IMR-90 (cell line): Measurements from ENCODE around the gene SYAP1. TPM values are rescaled to one million over a fixed set of nuclear protein-coding genes. Genes with fewer than 3 reads are reported as not detected.

Experiments used
- ATAC-seq: fragments of 200-7000 bp; cut with Tn5 transposase; 2 replicates; pipeline ENCODE4 v1.9.1; 2020; ENCODE audit warnings: low read depth, mild to moderate bottlenecking, moderate library complexity
- BruUV-seq: library from RNA; stranded (reverse); fragments of 400-500 nt; replicated peaks from 2 replicates; lab custom pipeline; 2021; lab: Mats Ljungman, UMichigan
- CTCF ChIA-PET: fragments of 300-600 bp; formaldehyde crosslinking; extraction: SDS; loops from one replicate; lab custom pipeline; 2021; ENCODE audit warnings: antibody characterized with exemption; lab: Yijun Ruan, JAX
- POLR2A ChIA-PET: fragments of 300-600 bp; sonication (Branson Sonifier 250); formaldehyde crosslinking; loops from one replicate; lab custom pipeline; 2022; ENCODE audit warnings: antibody characterized with exemption; ENCODE audit not compliant: unreplicated experiment; lab: Charles Lee
- DNase-seq: peaks from one replicate; pipeline ENCODE4 v3.0.0; 2013
- H2AFZ ChIP-seq: replicated peaks from 2 replicates; pipeline ENCODE3; 2013; ENCODE audit warnings: low read length, mild to moderate bottlenecking; ENCODE audit not compliant: poor library complexity
- H2AK5ac ChIP-seq: 2 replicates; pipeline ENCODE4 v1.6.1; 2013; ENCODE audit warnings: low read depth, low read length, inconsistent platforms
- H2AK9ac ChIP-seq: replicated peaks from 2 replicates; pipeline ENCODE3; 2013; ENCODE audit warnings: mild to moderate bottlenecking, low read depth, low read length, moderate library complexity; ENCODE audit not compliant: poor library complexity
- H2BK120ac ChIP-seq: 2 replicates; pipeline ENCODE4 v1.6.1; 2013; ENCODE audit warnings: low read depth, low read length, inconsistent platforms
- H2BK15ac ChIP-seq: 3 replicates; pipeline ENCODE4 v1.6.1; 2013; ENCODE audit warnings: low read depth, low read length, inconsistent platforms
- H2BK20ac ChIP-seq: 2 replicates; pipeline ENCODE4 v1.6.1; 2013; ENCODE audit warnings: low read depth, mild to moderate bottlenecking, inconsistent platforms, low read length, moderate library complexity
- H2BK5ac ChIP-seq: 2 replicates; pipeline ENCODE4 v1.6.1; 2013; ENCODE audit warnings: mild to moderate bottlenecking, low read depth, low read length, inconsistent platforms; ENCODE audit not compliant: poor library complexity, severe bottlenecking
- H3K14ac ChIP-seq: replicated peaks from 2 replicates; pipeline ENCODE4 v1.6.1; 2013; ENCODE audit warnings: low read depth, low read length, inconsistent platforms
- H3K18ac ChIP-seq: 2 replicates; pipeline ENCODE4 v1.6.1; 2013; ENCODE audit warnings: low read depth, low read length, control low read depth
- H3K23ac ChIP-seq: 2 replicates; pipeline ENCODE4 v1.6.1; 2013; ENCODE audit warnings: low read depth, low read length, inconsistent platforms
- H3K27ac ChIP-seq: 2 replicates; pipeline ENCODE4 v1.5.1; 2013; ENCODE audit warnings: mild to moderate bottlenecking, control low read depth, low read length; ENCODE audit not compliant: insufficient read depth
- H3K27me3 ChIP-seq: 2 replicates; pipeline ENCODE4 v1.6.1; 2013; ENCODE audit warnings: low read length; ENCODE audit not compliant: control insufficient read depth, insufficient read depth
- H3K36me3 ChIP-seq: 2 replicates; pipeline ENCODE4 v1.6.1; 2013; ENCODE audit warnings: low read length, mixed read lengths; ENCODE audit not compliant: control insufficient read depth, insufficient read depth
- H3K4ac ChIP-seq: 2 replicates; pipeline ENCODE4 v1.6.1; 2013; ENCODE audit warnings: low read depth, low read length, inconsistent platforms
- H3K4me1 ChIP-seq: 2 replicates; pipeline ENCODE4 v1.6.1; 2013; ENCODE audit warnings: low read length, mixed read lengths; ENCODE audit not compliant: control insufficient read depth, insufficient read depth
- H3K4me2 ChIP-seq: 2 replicates; pipeline ENCODE4 v1.6.1; 2013; ENCODE audit warnings: low read depth, mild to moderate bottlenecking, control low read depth, low read length, moderate library complexity
- H3K4me3 ChIP-seq: 2 replicates; pipeline ENCODE4 v1.5.1; 2013; ENCODE audit warnings: low read depth, mild to moderate bottlenecking, control low read depth, low read length, moderate library complexity; ENCODE audit not compliant: insufficient read depth
- H3K56ac ChIP-seq: 2 replicates; pipeline ENCODE4 v1.6.1; 2013; ENCODE audit warnings: low read length, inconsistent platforms; ENCODE audit not compliant: insufficient read depth; ENCODE audit errors: extremely low read depth
- H3K79me1 ChIP-seq, 2 experiments: 2 replicates each; pipeline ENCODE4 v1.6.1; 2013; ENCODE audit warnings: low read length in 2 of 2, inconsistent platforms in 1 of 2, low read depth in 1 of 2
- H3K9ac ChIP-seq: 2 replicates; pipeline ENCODE4 v1.6.1; 2013; ENCODE audit warnings: low read depth, low read length, control low read depth
- H3K9me1 ChIP-seq: 2 replicates; pipeline ENCODE4 v1.6.1; 2013; ENCODE audit warnings: low read length, inconsistent platforms; ENCODE audit not compliant: insufficient read depth
- H3K9me3 ChIP-seq: 2 replicates; pipeline ENCODE4 v1.6.1; 2013; ENCODE audit warnings: low read length; ENCODE audit not compliant: control insufficient read depth, insufficient read depth
- H4K20me1 ChIP-seq: 2 replicates; pipeline ENCODE4 v1.6.1; 2013; ENCODE audit warnings: low read length, inconsistent platforms; ENCODE audit not compliant: insufficient read depth
- H4K5ac ChIP-seq: 2 replicates; pipeline ENCODE4 v1.6.1; 2013; ENCODE audit warnings: mild to moderate bottlenecking, low read depth, low read length, control low read depth
- H4K8ac ChIP-seq, 2 experiments: 2 replicates each; pipeline ENCODE4 v1.6.1; 2013; ENCODE audit warnings: low read depth in 2 of 2, low read length in 2 of 2, control low read depth in 1 of 2, inconsistent platforms in 1 of 2
- H4K91ac ChIP-seq: 2 replicates; pipeline ENCODE4 v1.6.1; 2013; ENCODE audit warnings: low read depth, low read length, inconsistent platforms; ENCODE audit not compliant: insufficient read depth
- BHLHE40 ChIP-seq: fragments of 150-350 bp; IDR thresholded peaks from 2 replicates; pipeline ENCODE4 v1.6.1; 2016; ENCODE audit warnings: mild to moderate bottlenecking, low read depth, low read length
- CEBPB ChIP-seq: IDR thresholded peaks from 2 replicates; pipeline ENCODE4 v1.6.1; 2012; ENCODE audit warnings: low read depth, low read length, improper control_type of control experiment
- CHD1 ChIP-seq: IDR thresholded peaks from 2 replicates; pipeline ENCODE4 v1.6.1; 2012; ENCODE audit warnings: low read depth, low read length, improper control_type of control experiment
- MAFK ChIP-seq: IDR thresholded peaks from 2 replicates; pipeline ENCODE4 v1.6.1; 2012; ENCODE audit warnings: low read depth, low read length, improper control_type of control experiment
- MAZ ChIP-seq: IDR thresholded peaks from 2 replicates; pipeline ENCODE4 v1.6.1; 2012; ENCODE audit warnings: low read depth, mild to moderate bottlenecking, low read length, improper control_type of control experiment, moderate library complexity, borderline replicate concordance
- MXI1 ChIP-seq: IDR thresholded peaks from 2 replicates; pipeline ENCODE4 v1.6.1; 2012; ENCODE audit warnings: low read depth, mild to moderate bottlenecking, low read length, moderate library complexity, borderline replicate concordance
- NFE2L2 ChIP-seq: fragments of 150-350 bp; IDR thresholded peaks from 2 replicates; pipeline ENCODE4 v1.6.1; 2016; ENCODE audit warnings: low read depth, mild to moderate bottlenecking, low read length
- POLR2A ChIP-seq: IDR thresholded peaks from 2 replicates; pipeline ENCODE4 v1.6.1; 2012; ENCODE audit warnings: mild to moderate bottlenecking, low read depth, low read length
- RAD21 ChIP-seq: IDR thresholded peaks from 2 replicates; pipeline ENCODE4 v1.6.1; 2012; ENCODE audit warnings: low read length, improper control_type of control experiment
- RFX5 ChIP-seq: IDR thresholded peaks from 2 replicates; pipeline ENCODE4 v1.8.0; 2012; ENCODE audit warnings: low read depth, mild to moderate bottlenecking, low read length, moderate library complexity
- SMC3 ChIP-seq: fragments of 150-350 bp; IDR thresholded peaks from 2 replicates; pipeline ENCODE4 v1.6.1; 2016; ENCODE audit warnings: low read depth, mild to moderate bottlenecking, antibody characterized with exemption, low read length, moderate library complexity
- USF2 ChIP-seq: fragments of 150-350 bp; IDR thresholded peaks from 2 replicates; pipeline ENCODE4 v1.6.1; 2017; ENCODE audit warnings: mild to moderate bottlenecking, antibody characterized with exemption, low read length, low read depth
- WGBS, 2 experiments: methylation state at CpG; one replicate each; pipeline versions ENCODE4 v1.1.5 to v1.1.7; 2013; ENCODE audit warnings: missing lambda C conversion rate in 2 of 2; ENCODE audit not compliant: insufficient read length in 1 of 2; ENCODE audit errors: extremely low coverage in 2 of 2; 5-methylcytosine and 5-hydroxymethylcytosine counted together
- dilution Hi-C: fragments of 300-500 bp; cut with HindIII; formaldehyde crosslinking; loops from one replicate; pipeline ENCODE4 v1.14.3; 2018; ENCODE audit warnings: low sequenced_read_pairs; ENCODE audit not compliant: unreplicated experiment
- in situ Hi-C: fragments of 300-500 bp; cut with MboI; formaldehyde crosslinking; loops from 3 replicates; pipeline ENCODE4 v1.14.3; 2019; ENCODE audit warnings: low sequenced_read_pairs, inconsistent platforms, mixed read lengths
- intact Hi-C: fragments of 100-400 bp; cut with micrococcal nuclease; formaldehyde crosslinking; loops from 2 replicates; pipeline ENCODE4 v1.10.0; 2022
- polyA plus RNA-seq, 3 experiments: library from polyadenylated mRNA; depleted of rRNA; stranded (reverse); fragments of >200 nt; gene quantifications; 2 replicates each; pipeline ENCODE4 v1.2.3, GENCODE V29; 2012; ENCODE audit warnings: low replicate concordance in 1 of 3
- total RNA-seq: library from RNA; depleted of rRNA; stranded (reverse); fragments of >200 nt; gene quantifications from 2 replicates; pipeline ENCODE4 v1.2.3, GENCODE V29; 2012
- TF ChIP-seq, protein P1 (sequence below): fragments of 150-350 bp; IDR thresholded peaks from 2 replicates; pipeline ENCODE4 v1.6.1; 2016; ENCODE audit warnings: low read depth, mild to moderate bottlenecking, low read length, moderate library complexity, borderline replicate concordance
- TF ChIP-seq, protein P2 (sequence below): conservative IDR thresholded peaks from 2 replicates; pipeline ENCODE4 v1.5.1; 2012; ENCODE audit warnings: mild to moderate bottlenecking, low read depth, low read length, improper control_type of control experiment

Gene SYAP1
- total and polyA plus RNA-seq, 2 of the 4 experiments (the other 2 are of a cell fraction): 17.7 to 35.0 TPM

- no peaks in the 10 kb centered on the region for H3K9me3 ChIP-seq
- peak; percentile 100 for DNase-seq
- no peak within 1 kb of the TSS for H2AK5ac ChIP-seq
- CTCF ChIA-PET: no interaction called here
- H4K20me1 ChIP-seq: no peaks in the 10 kb centered on the region; the same call in 1 of the 2 replicates
- no peaks in the 10 kb centered on the region for H3K9me1 ChIP-seq
- 0% methylated on average over 11 of the region's 59 CpGs; no CpG with 5 or more reads in 1 of the 2 experiments for WGBS, 2 experiments
- H3K4ac ChIP-seq: peak within 1 kb of the TSS; percentile 60
- peak within 1 kb of the TSS; percentile 81 for H3K14ac ChIP-seq
- dilution Hi-C loops: no loop called here
- peak within 1 kb of the TSS; percentile 86 for H3K23ac ChIP-seq
- H2AFZ ChIP-seq: peak within 1 kb of the TSS; percentile 98
- H2BK5ac ChIP-seq: peak within 1 kb of the TSS; percentile 42
- ATAC-seq: peak; percentile 99
- peak within 1 kb of the TSS; percentile 67 for H3K27ac ChIP-seq
- peak within 1 kb of the TSS; percentile 2 to 83; a peak in 3 of 4 replicates for H4K8ac ChIP-seq
- H3K4me3 ChIP-seq: peak within 1 kb of the TSS; percentile 83
- no peak within 1 kb of the TSS for H2BK20ac ChIP-seq
- no peaks in the 10 kb centered on the region; the same call in 1 of the 2 replicates for H3K27me3 ChIP-seq
- peak within 1 kb of the TSS; percentile 98 for H3K4me2 ChIP-seq
- peak within 1 kb of the TSS; percentile 69; the same call in 1 of the 2 replicates for H3K56ac ChIP-seq
- intact Hi-C loops: loop anchor here (1.0 kb wide), 1 partner anchor 67 kb away; the partner anchor contains the start of gene SYAP1
- no TSS peak for BruUV-seq
- H3K4me1 ChIP-seq: no peaks in the 10 kb centered on the region
- in situ Hi-C loops: no loop called here
- H2AK9ac ChIP-seq: peak within 1 kb of the TSS; percentile 78
- no peak within 1 kb of the TSS for H2BK120ac ChIP-seq
- H4K5ac ChIP-seq: peak within 1 kb of the TSS; percentile 28; the same call in 1 of the 2 replicates
- peak within 1 kb of the TSS; percentile 88 for H3K9ac ChIP-seq
- peak within 1 kb of the TSS; percentile 10; the same call in 1 of the 2 replicates for H4K91ac ChIP-seq
- POLR2A ChIA-PET: interaction anchor here (0.7 kb wide), 1 partner anchor 20 kb away, joined by 3 read pairs; no protein-coding TSS in a partner anchor
- no peak within 1 kb of the TSS for H2BK15ac ChIP-seq
- H3K79me1 ChIP-seq: peaks cover 9 to 17% of the 10 kb centered on the region in 2 experiments; a peak in 3 of 4 replicates
- H3K36me3 ChIP-seq: peaks cover 3% of the 10 kb centered on the region
- no peak within 1 kb of the TSS for H3K18ac ChIP-seq
- TF ChIP-seq MAZ (peak; percentile 96), CEBPB (peak; percentile 93), MAFK (no peak), POLR2A (peak; percentile 95), USF2 (peak; percentile 98), NFE2L2 (no peak), RFX5 (no peak), RAD21 (no peak), MXI1 (peak; percentile 69), CHD1 (peak; percentile 72; the same call in 1 of the 2 replicates), BHLHE40 (no peak), SMC3 (no peak)
- TF ChIP-seq, protein P1, sequence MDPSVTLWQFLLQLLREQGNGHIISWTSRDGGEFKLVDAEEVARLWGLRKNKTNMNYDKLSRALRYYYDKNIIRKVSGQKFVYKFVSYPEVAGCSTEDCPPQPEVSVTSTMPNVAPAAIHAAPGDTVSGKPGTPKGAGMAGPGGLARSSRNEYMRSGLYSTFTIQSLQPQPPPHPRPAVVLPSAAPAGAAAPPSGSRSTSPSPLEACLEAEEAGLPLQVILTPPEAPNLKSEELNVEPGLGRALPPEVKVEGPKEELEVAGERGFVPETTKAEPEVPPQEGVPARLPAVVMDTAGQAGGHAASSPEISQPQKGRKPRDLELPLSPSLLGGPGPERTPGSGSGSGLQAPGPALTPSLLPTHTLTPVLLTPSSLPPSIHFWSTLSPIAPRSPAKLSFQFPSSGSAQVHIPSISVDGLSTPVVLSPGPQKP: no peak
- TF ChIP-seq, protein P2, sequence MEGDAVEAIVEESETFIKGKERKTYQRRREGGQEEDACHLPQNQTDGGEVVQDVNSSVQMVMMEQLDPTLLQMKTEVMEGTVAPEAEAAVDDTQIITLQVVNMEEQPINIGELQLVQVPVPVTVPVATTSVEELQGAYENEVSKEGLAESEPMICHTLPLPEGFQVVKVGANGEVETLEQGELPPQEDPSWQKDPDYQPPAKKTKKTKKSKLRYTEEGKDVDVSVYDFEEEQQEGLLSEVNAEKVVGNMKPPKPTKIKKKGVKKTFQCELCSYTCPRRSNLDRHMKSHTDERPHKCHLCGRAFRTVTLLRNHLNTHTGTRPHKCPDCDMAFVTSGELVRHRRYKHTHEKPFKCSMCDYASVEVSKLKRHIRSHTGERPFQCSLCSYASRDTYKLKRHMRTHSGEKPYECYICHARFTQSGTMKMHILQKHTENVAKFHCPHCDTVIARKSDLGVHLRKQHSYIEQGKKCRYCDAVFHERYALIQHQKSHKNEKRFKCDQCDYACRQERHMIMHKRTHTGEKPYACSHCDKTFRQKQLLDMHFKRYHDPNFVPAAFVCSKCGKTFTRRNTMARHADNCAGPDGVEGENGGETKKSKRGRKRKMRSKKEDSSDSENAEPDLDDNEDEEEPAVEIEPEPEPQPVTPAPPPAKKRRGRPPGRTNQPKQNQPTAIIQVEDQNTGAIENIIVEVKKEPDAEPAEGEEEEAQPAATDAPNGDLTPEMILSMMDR: no peak
Measured at GRCh38 chrX:16786139-16786790, 66.9 kb downstream of the SYAP1 start, which contains the start of gene TXLNG. TSS of gene TXLNG (plus strand) at chrX:16786466. CDS start at chrX:16786488, 22 bp downstream.
